SK-N-SH (cell line): ENCODE results near the gene MAML3.

Source experiments
- EP300 ChIP-seq, 2 experiments: IDR thresholded peaks; 2 replicates each; pipeline versions ENCODE4 v1.4.0 to v1.6.1; 2012; ENCODE audit warnings: borderline replicate concordance in 1 of 2, low read depth in 1 of 2, low read length in 1 of 2
- EZH2phosphoT487 ChIP-seq: fragments of 200-600 bp; sonication (generic); IDR thresholded peaks from 2 replicates; pipeline ENCODE4 v1.6.1; 2017; ENCODE audit warnings: low read depth, mixed run types, mild to moderate bottlenecking, antibody characterized with exemption, moderate library complexity, borderline replicate concordance
- MEF2A ChIP-seq: IDR thresholded peaks from 2 replicates; pipeline ENCODE4 v1.4.0; 2012; ENCODE audit warnings: low read depth, borderline replicate concordance
- NRF1 ChIP-seq: IDR thresholded peaks from 2 replicates; pipeline ENCODE4 v1.6.1; 2012; ENCODE audit warnings: low read depth, mild to moderate bottlenecking, low read length
- POLR2AphosphoS5 ChIP-seq: IDR thresholded peaks from 2 replicates; pipeline ENCODE4 v1.6.1; 2012; ENCODE audit warnings: low read depth, low read length
- RAD21 ChIP-seq: IDR thresholded peaks from 2 replicates; pipeline ENCODE4 v1.6.1; 2012; ENCODE audit warnings: mild to moderate bottlenecking, low read length
- SIN3A ChIP-seq: IDR thresholded peaks from 2 replicates; pipeline ENCODE4 v1.6.1; 2012; ENCODE audit warnings: low read depth, mild to moderate bottlenecking, low read length, moderate library complexity, borderline replicate concordance
- YY1 ChIP-seq: IDR thresholded peaks from 2 replicates; pipeline ENCODE4 v1.4.0; 2012; ENCODE audit warnings: low read depth, mild to moderate bottlenecking
- TF ChIP-seq, protein P1 (sequence below): fragments of 200-600 bp; sonication (generic); IDR thresholded peaks from 2 replicates; pipeline ENCODE4 v1.6.1; 2017; ENCODE audit warnings: antibody characterized with exemption, mild to moderate bottlenecking, moderate library complexity
- TF ChIP-seq, protein P2 (sequence below): fragments of 150-350 bp; IDR thresholded peaks from 2 replicates; pipeline ENCODE4 v1.6.1; 2017; ENCODE audit warnings: antibody characterized with exemption, low read length, low read depth, borderline replicate concordance
- TF ChIP-seq, protein P3 (sequence below): IDR thresholded peaks from 2 replicates; pipeline ENCODE4 v1.4.0; 2012; ENCODE audit warnings: low read depth

GRCh38 chr4:139963708-139964107 lies 190.3 kb downstream of the MAML3 start:
- TF ChIP-seq YY1 (no peak), POLR2AphosphoS5 (no peak), NRF1 (no peak), EP300 (IDR thresholded peaks at IDR 0.05; ENCODE audit: borderline replicate concordance in 1 of 2, low read depth in 1 of 2, low read length in 1 of 2) (no peak), MEF2A (no peak), RAD21 (no peak), SIN3A (no peak), EZH2phosphoT487 (no peak)
- TF ChIP-seq, protein P1, sequence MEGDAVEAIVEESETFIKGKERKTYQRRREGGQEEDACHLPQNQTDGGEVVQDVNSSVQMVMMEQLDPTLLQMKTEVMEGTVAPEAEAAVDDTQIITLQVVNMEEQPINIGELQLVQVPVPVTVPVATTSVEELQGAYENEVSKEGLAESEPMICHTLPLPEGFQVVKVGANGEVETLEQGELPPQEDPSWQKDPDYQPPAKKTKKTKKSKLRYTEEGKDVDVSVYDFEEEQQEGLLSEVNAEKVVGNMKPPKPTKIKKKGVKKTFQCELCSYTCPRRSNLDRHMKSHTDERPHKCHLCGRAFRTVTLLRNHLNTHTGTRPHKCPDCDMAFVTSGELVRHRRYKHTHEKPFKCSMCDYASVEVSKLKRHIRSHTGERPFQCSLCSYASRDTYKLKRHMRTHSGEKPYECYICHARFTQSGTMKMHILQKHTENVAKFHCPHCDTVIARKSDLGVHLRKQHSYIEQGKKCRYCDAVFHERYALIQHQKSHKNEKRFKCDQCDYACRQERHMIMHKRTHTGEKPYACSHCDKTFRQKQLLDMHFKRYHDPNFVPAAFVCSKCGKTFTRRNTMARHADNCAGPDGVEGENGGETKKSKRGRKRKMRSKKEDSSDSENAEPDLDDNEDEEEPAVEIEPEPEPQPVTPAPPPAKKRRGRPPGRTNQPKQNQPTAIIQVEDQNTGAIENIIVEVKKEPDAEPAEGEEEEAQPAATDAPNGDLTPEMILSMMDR, result no peak
- TF ChIP-seq, protein P2, sequence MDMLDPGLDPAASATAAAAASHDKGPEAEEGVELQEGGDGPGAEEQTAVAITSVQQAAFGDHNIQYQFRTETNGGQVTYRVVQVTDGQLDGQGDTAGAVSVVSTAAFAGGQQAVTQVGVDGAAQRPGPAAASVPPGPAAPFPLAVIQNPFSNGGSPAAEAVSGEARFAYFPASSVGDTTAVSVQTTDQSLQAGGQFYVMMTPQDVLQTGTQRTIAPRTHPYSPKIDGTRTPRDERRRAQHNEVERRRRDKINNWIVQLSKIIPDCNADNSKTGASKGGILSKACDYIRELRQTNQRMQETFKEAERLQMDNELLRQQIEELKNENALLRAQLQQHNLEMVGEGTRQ, result no peak
- TF ChIP-seq, protein P3, sequence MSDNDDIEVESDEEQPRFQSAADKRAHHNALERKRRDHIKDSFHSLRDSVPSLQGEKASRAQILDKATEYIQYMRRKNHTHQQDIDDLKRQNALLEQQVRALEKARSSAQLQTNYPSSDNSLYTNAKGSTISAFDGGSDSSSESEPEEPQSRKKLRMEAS, result no peak
